SK-N-SH treated with all-trans-retinoic acid at 6 μM for 48 hours (cell line): ENCODE measurements around the gene JAML.

Source experiments
- ATAC-seq: fragments of 200-7000 bp; cut with Tn5 transposase; 3 replicates; pipeline ENCODE4 v1.9.1; 2020; ENCODE audit warnings: mild to moderate bottlenecking, moderate library complexity
- ARNTL ChIP-seq: fragments of 450-650 bp; formaldehyde crosslinking; IDR thresholded peaks from 2 replicates; pipeline ENCODE4 v1.5.0; 2020; ENCODE audit warnings: low read depth, mild to moderate bottlenecking, moderate library complexity, borderline replicate concordance
- BACH2 ChIP-seq: fragments of 250-450 bp; sonication (Bioruptor Pico); IDR thresholded peaks from 2 replicates; pipeline ENCODE4 v1.9.0; 2021; ENCODE audit warnings: mild to moderate bottlenecking, borderline replicate concordance
- CSDC2 ChIP-seq: fragments of 250-450 bp; sonication (Bioruptor Pico); IDR thresholded peaks from 2 replicates; pipeline ENCODE4 v1.5.0; 2020; ENCODE audit warnings: mild to moderate bottlenecking, moderate library complexity
- GLIS3 ChIP-seq: fragments of 250-450 bp; sonication (Bioruptor Pico); IDR thresholded peaks from 2 replicates; pipeline ENCODE4 v1.5.0; 2020; ENCODE audit warnings: mild to moderate bottlenecking, moderate library complexity
- OSR1 ChIP-seq: fragments of 250-450 bp; sonication (Bioruptor Pico); IDR thresholded peaks from 2 replicates; pipeline ENCODE4 v1.8.0; 2022; ENCODE audit warnings: moderate library complexity, mild to moderate bottlenecking, inconsistent platforms
- TCF4 ChIP-seq: fragments of 250-450 bp; sonication (Bioruptor Pico); IDR thresholded peaks from 2 replicates; pipeline ENCODE4 v1.8.0; 2021; ENCODE audit warnings: mild to moderate bottlenecking, moderate library complexity, borderline replicate concordance
- TOX ChIP-seq: fragments of 250-450 bp; sonication (Bioruptor Pico); IDR thresholded peaks from 2 replicates; pipeline ENCODE4 v1.8.0; 2021; ENCODE audit warnings: mild to moderate bottlenecking, moderate library complexity, borderline replicate concordance
- ZFP3 ChIP-seq: fragments of 250-450 bp; sonication (Bioruptor Pico); IDR thresholded peaks from 2 replicates; pipeline ENCODE4 v1.5.0; 2020; ENCODE audit warnings: mild to moderate bottlenecking, moderate library complexity
- ZFP30 ChIP-seq: fragments of 450-650 bp; formaldehyde crosslinking; IDR thresholded peaks from 2 replicates; pipeline ENCODE4 v1.5.0; 2022; ENCODE audit warnings: mild to moderate bottlenecking, moderate library complexity
- TF ChIP-seq, protein P1 (sequence below): fragments of 250-450 bp; sonication (Bioruptor Pico); IDR thresholded peaks from 2 replicates; pipeline ENCODE4 v1.5.1; 2020; ENCODE audit warnings: low read depth, mild to moderate bottlenecking, moderate library complexity
- TF ChIP-seq, protein P2 (sequence below): fragments of 250-450 bp; sonication (Bioruptor Pico); IDR thresholded peaks from 2 replicates; pipeline ENCODE4 v1.8.0; 2021; ENCODE audit warnings: low read depth, mild to moderate bottlenecking, moderate library complexity, borderline replicate concordance
- TF ChIP-seq, protein P3 (sequence below): fragments of 250-450 bp; sonication (Bioruptor Pico); IDR thresholded peaks from 2 replicates; pipeline ENCODE4 v1.5.0; 2020; ENCODE audit warnings: mild to moderate bottlenecking, moderate library complexity
- TF ChIP-seq, protein P4 (sequence below): fragments of 250-450 bp; sonication (Bioruptor Pico); IDR thresholded peaks from 2 replicates; pipeline ENCODE4 v1.5.1; 2021; ENCODE audit warnings: mild to moderate bottlenecking, moderate library complexity
- TF ChIP-seq, protein P5 (sequence below): fragments of 250-450 bp; sonication (Bioruptor Pico); IDR thresholded peaks from 2 replicates; pipeline ENCODE4 v1.8.0; 2020; ENCODE audit warnings: mild to moderate bottlenecking, moderate library complexity, borderline replicate concordance

Gene JAML

DNA sequence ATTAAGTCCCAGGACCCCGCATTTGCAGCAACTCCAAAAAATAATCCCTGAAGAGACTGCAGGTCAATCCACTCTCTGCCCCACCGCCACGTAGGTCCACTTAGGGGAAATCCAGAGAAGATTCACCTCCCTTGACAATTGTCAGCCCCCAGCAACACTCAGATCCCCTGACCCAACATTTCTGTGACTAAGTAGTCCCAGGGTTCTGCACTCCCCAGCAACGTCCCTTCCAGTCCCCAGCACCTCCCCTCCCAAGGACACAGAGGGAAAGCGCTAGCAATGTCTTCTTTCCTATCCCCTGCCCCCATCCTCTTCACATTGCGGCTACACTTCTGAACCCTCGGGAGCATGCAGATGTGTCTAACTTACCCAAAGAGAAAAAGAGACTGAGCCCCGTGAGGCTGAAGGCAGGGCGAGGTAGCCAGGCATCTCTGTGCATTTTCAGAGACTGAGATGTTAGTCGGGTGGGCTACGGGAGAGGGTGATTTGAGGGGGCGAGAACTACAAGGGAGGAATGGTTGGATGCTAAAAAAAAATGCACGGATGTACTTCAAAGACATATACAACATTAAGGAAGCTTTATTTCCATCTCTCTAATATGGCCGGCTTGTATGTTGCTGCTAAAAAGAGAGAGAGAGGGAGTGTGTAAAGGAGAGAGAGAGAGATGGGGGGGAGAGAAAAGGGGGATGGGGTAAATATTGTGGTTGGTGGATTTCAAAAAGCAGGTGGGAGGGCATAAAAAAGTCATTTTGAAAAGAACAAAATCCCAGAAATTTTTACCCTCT lies 48.6 kb downstream of the JAML start, which contains the start of gene SCN2B:
Gene SCN2B, minus strand, starts transcription at position 647 of the 785 bp plus-strand sequence. Its CDS starts 208 bp downstream, at position 439.
- TF ChIP-seq, protein P1, sequence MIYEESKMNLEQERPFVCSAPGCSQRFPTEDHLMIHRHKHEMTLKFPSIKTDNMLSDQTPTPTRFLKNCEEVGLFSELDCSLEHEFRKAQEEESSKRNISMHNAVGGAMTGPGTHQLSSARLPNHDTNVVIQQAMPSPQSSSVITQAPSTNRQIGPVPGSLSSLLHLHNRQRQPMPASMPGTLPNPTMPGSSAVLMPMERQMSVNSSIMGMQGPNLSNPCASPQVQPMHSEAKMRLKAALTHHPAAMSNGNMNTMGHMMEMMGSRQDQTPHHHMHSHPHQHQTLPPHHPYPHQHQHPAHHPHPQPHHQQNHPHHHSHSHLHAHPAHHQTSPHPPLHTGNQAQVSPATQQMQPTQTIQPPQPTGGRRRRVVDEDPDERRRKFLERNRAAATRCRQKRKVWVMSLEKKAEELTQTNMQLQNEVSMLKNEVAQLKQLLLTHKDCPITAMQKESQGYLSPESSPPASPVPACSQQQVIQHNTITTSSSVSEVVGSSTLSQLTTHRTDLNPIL (CRISPR knock-in tag), result no peak
- TF ChIP-seq TCF4 (CRISPR knock-in tag), result no peak
- no peak for TF ChIP-seq TOX (CRISPR knock-in tag)
- TF ChIP-seq, all 23 proteins: peak for 0
- no peak for ATAC-seq

DNA sequence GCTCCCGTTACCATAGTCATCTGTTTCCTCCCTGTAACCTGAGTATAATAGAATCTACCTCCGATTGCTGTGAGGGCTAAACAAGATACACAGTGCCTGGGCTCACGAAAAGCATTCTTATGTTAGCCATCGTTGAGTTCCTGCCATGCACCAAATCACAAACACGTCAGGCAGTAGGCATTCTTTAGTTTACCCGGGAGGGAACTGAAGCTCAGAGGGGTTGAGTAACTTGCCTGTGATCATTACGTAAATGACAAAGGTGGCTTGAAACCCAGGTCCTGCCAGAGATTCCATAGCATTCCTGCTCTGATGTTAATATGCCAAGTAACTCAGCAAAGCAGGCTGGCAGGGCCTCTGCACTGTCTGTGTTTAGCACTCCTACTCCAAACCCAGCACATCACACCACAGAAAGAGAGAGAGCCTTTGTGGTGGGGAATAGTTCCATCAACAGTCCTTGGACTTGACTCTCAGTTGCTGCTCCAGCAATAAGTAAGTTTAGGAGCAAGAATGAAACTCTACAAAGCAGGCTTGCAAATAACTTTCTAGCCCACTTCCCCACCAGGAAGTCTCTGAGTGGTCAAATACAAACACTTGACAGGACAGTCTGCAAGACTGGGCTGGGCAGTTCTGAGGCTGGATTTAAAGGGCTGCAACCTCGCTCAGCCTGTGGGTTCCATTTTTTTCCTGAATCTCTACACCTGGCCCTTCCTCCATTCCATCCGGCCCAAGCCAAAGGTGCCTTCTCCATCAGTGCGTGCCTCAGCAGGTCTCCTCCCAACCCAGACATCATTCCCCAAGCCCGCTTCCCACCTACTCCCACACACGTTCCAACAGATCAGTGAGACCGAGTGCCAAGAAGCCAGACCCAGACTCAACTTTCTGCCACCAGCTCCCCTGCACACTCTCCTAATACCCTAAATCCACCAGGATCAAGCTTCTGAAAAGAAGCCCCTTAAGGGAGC lies 49.5 kb downstream of the JAML start:
- TF ChIP-seq ARNTL (CRISPR knock-in tag) (no peak), GLIS3 (CRISPR knock-in tag) (no peak), OSR1 (CRISPR knock-in tag) (no peak), BACH2 (CRISPR knock-in tag) (no peak)
- TF ChIP-seq, protein P2, sequence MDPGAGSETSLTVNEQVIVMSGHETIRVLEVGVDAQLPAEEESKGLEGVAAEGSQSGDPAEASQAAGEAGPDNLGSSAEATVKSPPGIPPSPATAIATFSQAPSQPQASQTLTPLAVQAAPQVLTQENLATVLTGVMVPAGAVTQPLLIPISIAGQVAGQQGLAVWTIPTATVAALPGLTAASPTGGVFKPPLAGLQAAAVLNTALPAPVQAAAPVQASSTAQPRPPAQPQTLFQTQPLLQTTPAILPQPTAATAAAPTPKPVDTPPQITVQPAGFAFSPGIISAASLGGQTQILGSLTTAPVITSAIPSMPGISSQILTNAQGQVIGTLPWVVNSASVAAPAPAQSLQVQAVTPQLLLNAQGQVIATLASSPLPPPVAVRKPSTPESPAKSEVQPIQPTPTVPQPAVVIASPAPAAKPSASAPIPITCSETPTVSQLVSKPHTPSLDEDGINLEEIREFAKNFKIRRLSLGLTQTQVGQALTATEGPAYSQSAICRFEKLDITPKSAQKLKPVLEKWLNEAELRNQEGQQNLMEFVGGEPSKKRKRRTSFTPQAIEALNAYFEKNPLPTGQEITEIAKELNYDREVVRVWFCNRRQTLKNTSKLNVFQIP (CRISPR knock-in tag), result no peak
- ATAC-seq, result peak; percentile 22; the same call in 2 of the 3 replicates

DNA sequence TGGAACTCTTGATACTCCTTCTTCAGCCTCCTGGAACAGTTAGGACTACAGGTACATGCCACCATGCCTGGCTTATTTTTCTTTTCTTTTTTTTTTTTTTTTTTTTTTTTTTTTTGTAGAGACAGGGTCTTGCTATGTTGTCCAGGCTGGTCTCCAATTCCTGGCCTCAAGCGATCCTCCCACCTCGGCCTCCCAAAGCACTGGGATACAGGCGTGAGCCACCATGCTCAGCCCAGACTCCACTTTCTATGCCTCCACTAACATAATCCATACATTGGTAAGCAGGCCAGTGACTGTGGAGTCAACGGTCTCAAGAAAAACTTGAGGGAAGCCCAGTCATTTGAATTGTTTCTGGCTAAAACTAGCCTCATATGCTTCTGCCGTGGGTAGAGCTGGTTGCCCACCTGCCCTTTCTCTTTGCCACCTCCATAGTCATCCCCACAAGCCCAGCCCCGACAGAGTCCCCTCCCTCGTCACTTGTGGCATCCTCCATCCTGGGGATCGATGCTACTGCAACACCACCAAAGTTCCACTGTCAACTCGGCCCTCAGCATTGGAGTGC lies 50.7 kb downstream of the JAML start:
- TF ChIP-seq, protein P3, sequence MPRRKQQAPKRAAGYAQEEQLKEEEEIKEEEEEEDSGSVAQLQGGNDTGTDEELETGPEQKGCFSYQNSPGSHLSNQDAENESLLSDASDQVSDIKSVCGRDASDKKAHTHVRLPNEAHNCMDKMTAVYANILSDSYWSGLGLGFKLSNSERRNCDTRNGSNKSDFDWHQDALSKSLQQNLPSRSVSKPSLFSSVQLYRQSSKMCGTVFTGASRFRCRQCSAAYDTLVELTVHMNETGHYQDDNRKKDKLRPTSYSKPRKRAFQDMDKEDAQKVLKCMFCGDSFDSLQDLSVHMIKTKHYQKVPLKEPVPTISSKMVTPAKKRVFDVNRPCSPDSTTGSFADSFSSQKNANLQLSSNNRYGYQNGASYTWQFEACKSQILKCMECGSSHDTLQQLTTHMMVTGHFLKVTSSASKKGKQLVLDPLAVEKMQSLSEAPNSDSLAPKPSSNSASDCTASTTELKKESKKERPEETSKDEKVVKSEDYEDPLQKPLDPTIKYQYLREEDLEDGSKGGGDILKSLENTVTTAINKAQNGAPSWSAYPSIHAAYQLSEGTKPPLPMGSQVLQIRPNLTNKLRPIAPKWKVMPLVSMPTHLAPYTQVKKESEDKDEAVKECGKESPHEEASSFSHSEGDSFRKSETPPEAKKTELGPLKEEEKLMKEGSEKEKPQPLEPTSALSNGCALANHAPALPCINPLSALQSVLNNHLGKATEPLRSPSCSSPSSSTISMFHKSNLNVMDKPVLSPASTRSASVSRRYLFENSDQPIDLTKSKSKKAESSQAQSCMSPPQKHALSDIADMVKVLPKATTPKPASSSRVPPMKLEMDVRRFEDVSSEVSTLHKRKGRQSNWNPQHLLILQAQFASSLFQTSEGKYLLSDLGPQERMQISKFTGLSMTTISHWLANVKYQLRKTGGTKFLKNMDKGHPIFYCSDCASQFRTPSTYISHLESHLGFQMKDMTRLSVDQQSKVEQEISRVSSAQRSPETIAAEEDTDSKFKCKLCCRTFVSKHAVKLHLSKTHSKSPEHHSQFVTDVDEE (CRISPR knock-in tag), result no peak
- no peak for TF ChIP-seq CSDC2 (CRISPR knock-in tag)
- no peak for TF ChIP-seq ZFP3 (CRISPR knock-in tag)
- TF ChIP-seq, protein P4, sequence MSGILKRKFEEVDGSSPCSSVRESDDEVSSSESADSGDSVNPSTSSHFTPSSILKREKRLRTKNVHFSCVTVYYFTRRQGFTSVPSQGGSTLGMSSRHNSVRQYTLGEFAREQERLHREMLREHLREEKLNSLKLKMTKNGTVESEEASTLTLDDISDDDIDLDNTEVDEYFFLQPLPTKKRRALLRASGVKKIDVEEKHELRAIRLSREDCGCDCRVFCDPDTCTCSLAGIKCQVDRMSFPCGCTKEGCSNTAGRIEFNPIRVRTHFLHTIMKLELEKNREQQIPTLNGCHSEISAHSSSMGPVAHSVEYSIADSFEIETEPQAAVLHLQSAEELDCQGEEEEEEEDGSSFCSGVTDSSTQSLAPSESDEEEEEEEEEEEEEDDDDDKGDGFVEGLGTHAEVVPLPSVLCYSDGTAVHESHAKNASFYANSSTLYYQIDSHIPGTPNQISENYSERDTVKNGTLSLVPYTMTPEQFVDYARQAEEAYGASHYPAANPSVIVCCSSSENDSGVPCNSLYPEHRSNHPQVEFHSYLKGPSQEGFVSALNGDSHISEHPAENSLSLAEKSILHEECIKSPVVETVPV (CRISPR knock-in tag), result no peak
- TF ChIP-seq ARNTL (CRISPR knock-in tag), result no peak
- TF ChIP-seq ZFP30 (CRISPR knock-in tag), result no peak
- TF ChIP-seq OSR1 (CRISPR knock-in tag), result no peak
- ATAC-seq, result no peak

DNA sequence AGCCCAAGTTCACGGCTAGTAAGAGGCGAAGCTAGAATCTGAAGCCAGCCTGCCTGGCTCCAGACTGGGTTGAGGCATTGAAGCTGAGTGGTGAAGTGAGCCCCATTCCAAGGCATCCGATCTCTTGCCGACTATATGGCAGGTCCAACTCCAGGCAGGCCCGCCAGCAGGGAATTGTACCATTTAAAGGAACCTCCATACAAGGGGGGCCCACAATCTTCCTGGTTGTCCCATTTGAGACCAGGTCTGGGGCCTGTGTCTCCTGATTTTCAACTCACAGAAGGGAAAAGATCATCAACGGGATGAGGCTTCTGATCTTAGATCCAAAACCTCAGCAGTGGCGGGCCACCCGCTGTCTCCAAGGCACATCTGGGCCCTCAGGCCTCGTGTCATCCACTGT lies 52.5 kb downstream of the JAML start:
- ATAC-seq, result no peak
- TF ChIP-seq, protein P5, sequence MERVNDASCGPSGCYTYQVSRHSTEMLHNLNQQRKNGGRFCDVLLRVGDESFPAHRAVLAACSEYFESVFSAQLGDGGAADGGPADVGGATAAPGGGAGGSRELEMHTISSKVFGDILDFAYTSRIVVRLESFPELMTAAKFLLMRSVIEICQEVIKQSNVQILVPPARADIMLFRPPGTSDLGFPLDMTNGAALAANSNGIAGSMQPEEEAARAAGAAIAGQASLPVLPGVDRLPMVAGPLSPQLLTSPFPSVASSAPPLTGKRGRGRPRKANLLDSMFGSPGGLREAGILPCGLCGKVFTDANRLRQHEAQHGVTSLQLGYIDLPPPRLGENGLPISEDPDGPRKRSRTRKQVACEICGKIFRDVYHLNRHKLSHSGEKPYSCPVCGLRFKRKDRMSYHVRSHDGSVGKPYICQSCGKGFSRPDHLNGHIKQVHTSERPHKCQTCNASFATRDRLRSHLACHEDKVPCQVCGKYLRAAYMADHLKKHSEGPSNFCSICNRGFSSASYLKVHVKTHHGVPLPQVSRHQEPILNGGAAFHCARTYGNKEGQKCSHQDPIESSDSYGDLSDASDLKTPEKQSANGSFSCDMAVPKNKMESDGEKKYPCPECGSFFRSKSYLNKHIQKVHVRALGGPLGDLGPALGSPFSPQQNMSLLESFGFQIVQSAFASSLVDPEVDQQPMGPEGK, result no peak
